Loucy (cell line): ENCODE measurements around the gene SV2B.

Source experiments
- H2AFZ ChIP-seq: fragments of 200-600 bp; sonication (generic); 2 replicates; pipeline ENCODE4 v1.6.0; 2016; ENCODE audit warnings: antibody characterized with exemption, mild to moderate bottlenecking, low read length, moderate library complexity
- H3F3A ChIP-seq: fragments of 200-600 bp; 2 replicates; pipeline ENCODE4 v1.6.0; 2016; ENCODE audit warnings: antibody characterized with exemption, low read depth, mild to moderate bottlenecking
- H3K27me3 ChIP-seq: fragments of 200-600 bp; sonication (generic); 2 replicates; pipeline ENCODE4 v1.6.1; 2014; ENCODE audit warnings: low read length, mild to moderate bottlenecking; ENCODE audit not compliant: insufficient read depth, poor library complexity, severe bottlenecking
- H3K36me3 ChIP-seq: fragments of 200-600 bp; sonication (generic); 2 replicates; pipeline ENCODE4 v1.6.1; 2016; ENCODE audit warnings: low read length; ENCODE audit not compliant: insufficient read depth
- H3K4me1 ChIP-seq: fragments of 200-600 bp; sonication (generic); 2 replicates; pipeline ENCODE4 v1.5.1; 2014; ENCODE audit warnings: low read length, mild to moderate bottlenecking; ENCODE audit not compliant: insufficient read depth, poor library complexity, severe bottlenecking
- H3K4me2 ChIP-seq: fragments of 200-600 bp; sonication (generic); 2 replicates; pipeline ENCODE4 v1.6.0; 2014; ENCODE audit warnings: antibody characterized with exemption, low read length, low read depth, mild to moderate bottlenecking; ENCODE audit not compliant: poor library complexity, severe bottlenecking
- H3K4me3 ChIP-seq: fragments of 200-600 bp; sonication (generic); 2 replicates; pipeline ENCODE4 v1.5.1; 2014; ENCODE audit warnings: low read length, mild to moderate bottlenecking, mixed read lengths; ENCODE audit not compliant: poor library complexity, severe bottlenecking
- H3K79me2 ChIP-seq: fragments of 200-600 bp; sonication (generic); 2 replicates; pipeline ENCODE4 v1.6.1; 2014; ENCODE audit warnings: low read length; ENCODE audit not compliant: insufficient read depth
- H3K9ac ChIP-seq: fragments of 200-600 bp; sonication (generic); 2 replicates; pipeline ENCODE4 v1.6.0; 2014; ENCODE audit warnings: mild to moderate bottlenecking, low read depth, low read length, moderate library complexity; ENCODE audit not compliant: poor library complexity, severe bottlenecking
- H3K9me2 ChIP-seq: fragments of 200-600 bp; sonication (generic); replicated peaks from 2 replicates; pipeline ENCODE4 v1.6.1; 2016; ENCODE audit warnings: low read depth, low read length, mixed read lengths
- H3K9me3 ChIP-seq: fragments of 200-600 bp; sonication (generic); 2 replicates; pipeline ENCODE4 v1.6.1; 2014; ENCODE audit warnings: mild to moderate bottlenecking, antibody characterized with exemption, low read length, low read depth; ENCODE audit not compliant: insufficient read depth
- H4K20me1 ChIP-seq: fragments of 200-600 bp; sonication (generic); 2 replicates; pipeline ENCODE4 v1.6.0; 2014; ENCODE audit warnings: antibody characterized with exemption, low read length, mild to moderate bottlenecking; ENCODE audit not compliant: insufficient read depth, poor library complexity, severe bottlenecking
- EZH2phosphoT487 ChIP-seq: fragments of 200-600 bp; IDR thresholded peaks from 2 replicates; pipeline ENCODE4 v1.6.1; 2018; ENCODE audit warnings: antibody characterized with exemption, mild to moderate bottlenecking, moderate library complexity, borderline replicate concordance
- TF ChIP-seq, protein P1 (sequence below): fragments of 200-600 bp; sonication (generic); conservative IDR thresholded peaks from 2 replicates; pipeline ENCODE4 v1.5.1; 2014; ENCODE audit warnings: mild to moderate bottlenecking, antibody characterized with exemption, low read length

Gene SV2B

DNA sequence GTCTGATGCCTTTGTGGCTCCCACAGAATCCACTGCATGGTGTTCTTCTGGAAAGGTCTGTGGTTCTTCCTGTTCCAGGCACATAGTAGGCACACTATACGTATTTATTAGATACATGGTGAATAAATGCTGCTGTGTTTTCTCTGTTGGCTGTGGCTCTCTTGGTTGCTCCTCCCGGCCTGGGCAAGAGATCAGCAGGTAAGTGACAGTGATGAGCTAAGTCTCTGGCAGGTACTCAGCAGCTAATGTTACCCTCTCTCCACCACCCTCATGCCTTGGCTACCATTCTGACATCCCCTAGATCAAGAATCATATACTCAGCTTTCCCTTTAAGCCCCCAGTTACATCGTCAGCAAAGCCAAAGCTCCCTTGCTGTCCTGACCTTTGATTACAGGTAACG is 8.4 kb downstream of the SV2B start:
- Histone ChIP-seq H3K36me3 (no peaks in the 10 kb centered on the region), H3K9ac (no peak overlapping the region), H3K27me3 (no peaks in the 10 kb centered on the region), H3F3A (no peaks in the 10 kb centered on the region), H3K4me3 (no peak overlapping the region), H3K79me2 (no peaks in the 10 kb centered on the region), H3K4me1 (no peaks in the 10 kb centered on the region), H2AFZ (no peak overlapping the region), H3K9me2 (no peaks in the 10 kb centered on the region), H4K20me1 (no peaks in the 10 kb centered on the region), H3K4me2 (no peak overlapping the region), H3K9me3 (no peaks in the 10 kb centered on the region)
- TF ChIP-seq, protein P1, sequence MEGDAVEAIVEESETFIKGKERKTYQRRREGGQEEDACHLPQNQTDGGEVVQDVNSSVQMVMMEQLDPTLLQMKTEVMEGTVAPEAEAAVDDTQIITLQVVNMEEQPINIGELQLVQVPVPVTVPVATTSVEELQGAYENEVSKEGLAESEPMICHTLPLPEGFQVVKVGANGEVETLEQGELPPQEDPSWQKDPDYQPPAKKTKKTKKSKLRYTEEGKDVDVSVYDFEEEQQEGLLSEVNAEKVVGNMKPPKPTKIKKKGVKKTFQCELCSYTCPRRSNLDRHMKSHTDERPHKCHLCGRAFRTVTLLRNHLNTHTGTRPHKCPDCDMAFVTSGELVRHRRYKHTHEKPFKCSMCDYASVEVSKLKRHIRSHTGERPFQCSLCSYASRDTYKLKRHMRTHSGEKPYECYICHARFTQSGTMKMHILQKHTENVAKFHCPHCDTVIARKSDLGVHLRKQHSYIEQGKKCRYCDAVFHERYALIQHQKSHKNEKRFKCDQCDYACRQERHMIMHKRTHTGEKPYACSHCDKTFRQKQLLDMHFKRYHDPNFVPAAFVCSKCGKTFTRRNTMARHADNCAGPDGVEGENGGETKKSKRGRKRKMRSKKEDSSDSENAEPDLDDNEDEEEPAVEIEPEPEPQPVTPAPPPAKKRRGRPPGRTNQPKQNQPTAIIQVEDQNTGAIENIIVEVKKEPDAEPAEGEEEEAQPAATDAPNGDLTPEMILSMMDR, result no peak
- TF ChIP-seq EZH2phosphoT487, result no peak

DNA sequence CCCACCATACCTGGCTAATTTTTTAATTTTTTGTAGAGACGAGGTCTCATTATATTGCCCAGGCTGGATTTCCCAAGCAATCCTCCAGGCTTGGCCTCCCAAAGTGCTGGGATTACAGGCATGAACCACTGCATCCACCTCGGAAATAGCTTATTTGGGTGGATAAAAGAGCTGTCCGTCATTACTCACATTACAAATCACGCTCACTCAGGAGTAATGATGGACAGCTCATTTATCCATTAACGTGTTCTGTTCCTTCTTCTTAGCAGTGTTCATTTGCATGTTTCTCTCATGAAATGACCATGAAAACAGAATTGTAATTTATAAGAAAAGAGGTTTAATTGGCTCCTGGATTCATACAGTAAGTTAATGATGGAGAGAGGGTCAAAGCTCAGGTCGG is 9.8 kb downstream of the SV2B start:
- H3F3A ChIP-seq, result no peaks in the 10 kb centered on the region
- no peaks in the 10 kb centered on the region for H4K20me1 ChIP-seq
- H3K4me2 ChIP-seq, result no peak overlapping the region
- H3K36me3 ChIP-seq, result no peaks in the 10 kb centered on the region
- no peak overlapping the region for H2AFZ ChIP-seq
- no peaks in the 10 kb centered on the region for H3K79me2 ChIP-seq
- TF ChIP-seq, protein P1, result no peak
- no peak for TF ChIP-seq EZH2phosphoT487
- no peak overlapping the region for H3K9ac ChIP-seq
- no peak overlapping the region for H3K4me3 ChIP-seq
- H3K4me1 ChIP-seq, result no peaks in the 10 kb centered on the region
- no peaks in the 10 kb centered on the region for H3K9me2 ChIP-seq
- H3K27me3 ChIP-seq, result no peaks in the 10 kb centered on the region
- H3K9me3 ChIP-seq, result no peaks in the 10 kb centered on the region

DNA sequence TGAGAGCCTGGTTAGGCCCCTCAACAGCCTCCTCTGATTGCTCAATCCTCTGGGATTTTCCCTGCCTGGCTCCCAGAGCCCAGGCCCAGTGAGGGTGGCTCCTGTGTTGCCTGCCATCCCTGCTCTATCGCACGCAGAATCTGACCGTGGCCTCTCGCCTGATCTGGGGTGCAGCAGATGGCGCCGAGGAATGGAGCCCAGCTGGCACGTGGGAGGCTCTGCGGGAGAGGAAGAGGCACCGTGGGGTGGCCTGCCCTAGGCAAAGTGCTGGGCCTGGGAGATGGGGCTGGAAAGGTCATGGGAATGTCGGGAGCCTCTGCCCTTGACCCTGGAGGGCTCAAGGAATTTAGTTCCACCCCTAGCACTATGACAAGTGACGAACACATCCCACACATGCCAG is 10.3 kb downstream of the SV2B start:
- no peaks in the 10 kb centered on the region for H3K9me3 ChIP-seq
- H2AFZ ChIP-seq, result no peak overlapping the region
- H3K4me3 ChIP-seq, result no peak overlapping the region
- H3K4me1 ChIP-seq, result no peaks in the 10 kb centered on the region
- TF ChIP-seq, protein P1, result no peak
- no peak for TF ChIP-seq EZH2phosphoT487
- H3K9ac ChIP-seq, result no peak overlapping the region
- H3K27me3 ChIP-seq, result no peaks in the 10 kb centered on the region
- no peaks in the 10 kb centered on the region for H3K36me3 ChIP-seq
- H4K20me1 ChIP-seq, result no peaks in the 10 kb centered on the region
- H3K9me2 ChIP-seq, result no peaks in the 10 kb centered on the region
- H3K4me2 ChIP-seq, result no peak overlapping the region
- H3F3A ChIP-seq, result no peaks in the 10 kb centered on the region
- H3K79me2 ChIP-seq, result no peaks in the 10 kb centered on the region
